GM12873 (cell line): ENCODE measurements around the gene SAMM50.

Experiments used
- CTCF ChIP-seq: IDR thresholded peaks from 2 replicates; pipeline ENCODE4 v1.5.1; 2012; ENCODE audit warnings: low read depth, mild to moderate bottlenecking, moderate library complexity, low read length, control low read depth; ENCODE audit not compliant: insufficient read depth; ENCODE audit errors: missing control alignments

Gene SAMM50

GRCh38 chr22:43921370-43921769 is 33.9 kb upstream of the SAMM50 start:
- no peak for TF ChIP-seq CTCF

- peak; percentile 18 for TF ChIP-seq CTCF
Measured at GRCh38 chr22:43922123-43922522, 33.1 kb upstream of the SAMM50 start.

- no peak for TF ChIP-seq CTCF
Measured at GRCh38 chr22:43923191-43923590, 32.1 kb upstream of the SAMM50 start.

- no peak for TF ChIP-seq CTCF
Measured at GRCh38 chr22:43923631-43924464, 31.4 kb upstream of the SAMM50 start, which contains the start of gene PNPLA3. Gene PNPLA3, plus strand, starts transcription at chr22:43923805. Its CDS starts 107 bp downstream, at chr22:43923912.

GRCh38 chr22:43924877-43925276 is 30.4 kb upstream of the SAMM50 start:
- no peak for TF ChIP-seq CTCF

- no peak for TF ChIP-seq CTCF
Measured at GRCh38 chr22:43925433-43926348, 29.6 kb upstream of the SAMM50 start.

GRCh38 chr22:43926349-43926710 is 28.9 kb upstream of the SAMM50 start:
- no peak for TF ChIP-seq CTCF
